MM.1S (cell line): ENCODE results near the gene ANKS1B.

Source experiments
- DNase-seq: peaks from one replicate; pipeline ENCODE4 v3.0.0-alpha.2; 2015
- H2AFZ ChIP-seq: fragments of 300-600 bp; sonication (generic); 2 replicates; pipeline ENCODE4 v1.6.0; 2016; ENCODE audit warnings: antibody characterized with exemption, low read length
- H3F3A ChIP-seq: fragments of 300-600 bp; sonication (generic); 2 replicates; pipeline ENCODE4 v1.6.1; 2016; ENCODE audit warnings: mild to moderate bottlenecking, antibody characterized with exemption, low read length, moderate library complexity, mixed read lengths; ENCODE audit not compliant: insufficient read depth
- H3K27ac ChIP-seq: fragments of 300-600 bp; sonication (generic); 2 replicates; pipeline ENCODE4 v1.5.1; 2016; ENCODE audit warnings: mild to moderate bottlenecking, low read length
- H3K27me3 ChIP-seq: fragments of 300-600 bp; sonication (generic); replicated peaks from 2 replicates; pipeline ENCODE4 v1.6.0; 2016; ENCODE audit warnings: low read length; ENCODE audit not compliant: insufficient read depth
- H3K36me3 ChIP-seq: fragments of 300-600 bp; sonication (generic); replicated peaks from 2 replicates; pipeline ENCODE4 v1.6.1; 2016; ENCODE audit warnings: mild to moderate bottlenecking, low read length, mixed read lengths; ENCODE audit not compliant: insufficient read depth
- H3K4me1 ChIP-seq: fragments of 300-600 bp; sonication (generic); 2 replicates; pipeline ENCODE4 v1.6.1; 2016; ENCODE audit warnings: low read length, mixed read lengths
- H3K4me2 ChIP-seq: fragments of 300-600 bp; sonication (generic); 2 replicates; pipeline ENCODE4 v1.6.0; 2016; ENCODE audit warnings: low read depth, low read length
- H3K4me3 ChIP-seq: fragments of 300-600 bp; sonication (generic); 2 replicates; pipeline ENCODE4 v1.5.1; 2016; ENCODE audit warnings: low read length, mixed read lengths
- H3K79me2 ChIP-seq: fragments of 300-600 bp; sonication (generic); 2 replicates; pipeline ENCODE4 v1.6.1; 2016; ENCODE audit warnings: mixed run types, low read length, mixed read lengths
- H3K9ac ChIP-seq: fragments of 300-600 bp; sonication (generic); 2 replicates; pipeline ENCODE4 v1.6.1; 2016; ENCODE audit warnings: low read length, mixed read lengths
- H3K9me2 ChIP-seq: fragments of 300-600 bp; sonication (generic); replicated peaks from 2 replicates; pipeline ENCODE4 v1.6.1; 2016; ENCODE audit warnings: mild to moderate bottlenecking, low read length, mixed read lengths; ENCODE audit not compliant: insufficient read depth
- H3K9me3 ChIP-seq: fragments of 300-600 bp; sonication (generic); replicated peaks from 2 replicates; pipeline ENCODE4 v1.6.1; 2016; ENCODE audit warnings: mild to moderate bottlenecking, low read length, mixed read lengths; ENCODE audit not compliant: insufficient read depth
- H4K20me1 ChIP-seq: fragments of 300-600 bp; sonication (generic); 2 replicates; pipeline ENCODE4 v1.6.1; 2016; ENCODE audit warnings: mild to moderate bottlenecking, low read length, moderate library complexity, mixed read lengths; ENCODE audit not compliant: insufficient read depth
- EZH2 ChIP-seq: fragments of 300-600 bp; sonication (generic); optimal IDR thresholded peaks from 2 replicates; pipeline ENCODE3; 2017; ENCODE audit warnings: low read depth, mild to moderate bottlenecking, antibody characterized with exemption, low read length, mixed read lengths
- EZH2phosphoT487 ChIP-seq: fragments of 300-600 bp; sonication (generic); IDR thresholded peaks from 2 replicates; pipeline ENCODE4 v1.6.1; 2018; ENCODE audit warnings: antibody characterized with exemption, low read length
- TF ChIP-seq, protein P1 (sequence below): fragments of 300-600 bp; sonication (generic); IDR thresholded peaks from 2 replicates; pipeline ENCODE4 v1.5.1; 2016; ENCODE audit warnings: antibody characterized with exemption, low read length, mixed read lengths

Gene ANKS1B

DNA sequence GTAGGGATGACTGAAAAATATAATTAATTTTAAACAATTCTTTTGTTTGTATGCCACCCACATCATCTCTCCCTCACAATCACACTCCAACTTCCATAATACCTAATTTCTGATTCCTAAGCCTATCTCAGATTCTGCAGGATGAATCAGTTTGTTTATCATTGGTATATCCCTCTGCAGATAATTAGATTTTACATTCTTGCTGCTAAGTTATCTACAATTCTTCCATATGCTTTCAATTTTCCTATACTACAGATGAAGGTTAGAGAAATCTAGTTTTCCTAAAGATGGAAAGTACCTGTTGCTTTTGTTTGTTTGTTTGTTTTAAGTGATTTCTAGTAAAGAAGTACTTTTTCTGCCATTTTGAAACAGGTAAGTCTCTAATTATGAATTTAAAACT lies 105.3 kb downstream of the ANKS1B start:
- H3F3A ChIP-seq, result no peaks in the 10 kb centered on the region
- H3K27ac ChIP-seq, result no peak overlapping the region
- H3K4me3 ChIP-seq, result no peak overlapping the region
- H3K9me2 ChIP-seq, result no peaks in the 10 kb centered on the region
- H3K9ac ChIP-seq, result no peak overlapping the region
- H3K4me2 ChIP-seq, result no peak overlapping the region
- H2AFZ ChIP-seq, result no peak overlapping the region
- no peaks in the 10 kb centered on the region for H3K36me3 ChIP-seq
- H4K20me1 ChIP-seq, result no peaks in the 10 kb centered on the region
- TF ChIP-seq, protein P1, sequence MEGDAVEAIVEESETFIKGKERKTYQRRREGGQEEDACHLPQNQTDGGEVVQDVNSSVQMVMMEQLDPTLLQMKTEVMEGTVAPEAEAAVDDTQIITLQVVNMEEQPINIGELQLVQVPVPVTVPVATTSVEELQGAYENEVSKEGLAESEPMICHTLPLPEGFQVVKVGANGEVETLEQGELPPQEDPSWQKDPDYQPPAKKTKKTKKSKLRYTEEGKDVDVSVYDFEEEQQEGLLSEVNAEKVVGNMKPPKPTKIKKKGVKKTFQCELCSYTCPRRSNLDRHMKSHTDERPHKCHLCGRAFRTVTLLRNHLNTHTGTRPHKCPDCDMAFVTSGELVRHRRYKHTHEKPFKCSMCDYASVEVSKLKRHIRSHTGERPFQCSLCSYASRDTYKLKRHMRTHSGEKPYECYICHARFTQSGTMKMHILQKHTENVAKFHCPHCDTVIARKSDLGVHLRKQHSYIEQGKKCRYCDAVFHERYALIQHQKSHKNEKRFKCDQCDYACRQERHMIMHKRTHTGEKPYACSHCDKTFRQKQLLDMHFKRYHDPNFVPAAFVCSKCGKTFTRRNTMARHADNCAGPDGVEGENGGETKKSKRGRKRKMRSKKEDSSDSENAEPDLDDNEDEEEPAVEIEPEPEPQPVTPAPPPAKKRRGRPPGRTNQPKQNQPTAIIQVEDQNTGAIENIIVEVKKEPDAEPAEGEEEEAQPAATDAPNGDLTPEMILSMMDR, result no peak
- TF ChIP-seq EZH2, result no peak
- no peaks in the 10 kb centered on the region for H3K27me3 ChIP-seq
- H3K79me2 ChIP-seq, result no peaks in the 10 kb centered on the region
- no peak for DNase-seq
- H3K9me3 ChIP-seq, result no peaks in the 10 kb centered on the region
- no peaks in the 10 kb centered on the region for H3K4me1 ChIP-seq

DNA sequence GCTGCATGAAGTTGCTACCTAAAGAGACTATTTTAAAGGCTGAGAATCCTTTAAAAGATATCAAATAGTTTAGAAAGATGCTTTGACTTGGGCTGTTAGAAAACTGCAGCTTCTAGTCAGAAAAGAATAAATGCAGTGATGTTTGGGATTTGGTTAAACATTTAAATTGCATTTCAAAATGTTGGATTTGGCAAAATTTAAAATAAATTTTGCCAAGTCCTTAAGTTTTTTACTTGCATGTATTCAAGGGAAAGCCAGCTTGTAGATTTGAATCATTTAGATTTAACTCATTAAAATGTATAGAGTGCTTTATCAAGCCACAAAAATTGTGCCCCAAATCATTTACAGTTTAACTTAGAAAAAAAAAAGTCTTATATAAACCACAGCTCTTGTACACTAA lies 109.7 kb downstream of the ANKS1B start:
- no peaks in the 10 kb centered on the region for H3K36me3 ChIP-seq
- DNase-seq, result no peak
- no peak overlapping the region for H3K27ac ChIP-seq
- H3F3A ChIP-seq, result no peaks in the 10 kb centered on the region
- H2AFZ ChIP-seq, result no peak overlapping the region
- no peak overlapping the region for H3K4me3 ChIP-seq
- no peaks in the 10 kb centered on the region for H3K9me2 ChIP-seq
- H3K9me3 ChIP-seq, result no peaks in the 10 kb centered on the region
- H3K9ac ChIP-seq, result no peak overlapping the region
- no peaks in the 10 kb centered on the region for H3K27me3 ChIP-seq
- TF ChIP-seq EZH2phosphoT487, result no peak
- no peak for TF ChIP-seq EZH2
- TF ChIP-seq, protein P1, result no peak
- no peaks in the 10 kb centered on the region for H3K79me2 ChIP-seq
- no peaks in the 10 kb centered on the region for H4K20me1 ChIP-seq
- no peak overlapping the region for H3K4me2 ChIP-seq
- no peaks in the 10 kb centered on the region for H3K4me1 ChIP-seq

DNA sequence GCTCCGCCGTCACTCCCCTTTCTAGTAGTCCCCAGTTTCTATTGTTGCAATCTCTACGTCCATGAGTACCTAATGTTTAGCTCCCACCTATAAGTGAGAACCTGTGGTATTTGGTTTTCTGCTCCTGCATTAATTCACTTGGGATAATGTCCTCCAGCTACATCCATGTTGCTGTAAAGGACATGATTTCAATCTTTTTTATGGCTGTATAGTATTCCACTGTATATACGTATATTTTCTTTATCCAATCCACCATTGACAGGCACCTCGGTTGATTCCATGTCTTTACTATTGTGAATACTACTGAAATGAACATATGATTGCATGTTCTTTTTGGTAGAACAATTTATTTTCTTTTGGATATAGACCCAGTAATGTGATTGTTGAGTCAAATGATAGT lies 114.7 kb downstream of the ANKS1B start:
- no peaks in the 10 kb centered on the region for H3K79me2 ChIP-seq

More for the DNA sequence above, 114.7 kb downstream of the ANKS1B start:
- Histone ChIP-seq H3K4me2 (no peak overlapping the region), H4K20me1 (no peaks in the 10 kb centered on the region), H3K9me3 (no peaks in the 10 kb centered on the region), H3K27me3 (no peaks in the 10 kb centered on the region), H3K9ac (no peak overlapping the region), H3F3A (no peaks in the 10 kb centered on the region), H3K9me2 (no peaks in the 10 kb centered on the region), H3K36me3 (no peaks in the 10 kb centered on the region), H3K4me1 (no peaks in the 10 kb centered on the region), H2AFZ (no peak overlapping the region), H3K4me3 (no peak overlapping the region), H3K27ac (no peak overlapping the region)
- TF ChIP-seq, protein P1, result no peak
- TF ChIP-seq EZH2phosphoT487, result no peak
- TF ChIP-seq EZH2, result no peak
- DNase-seq, result no peak
